ENCODE data around the gene CGGBP1.

DNA sequence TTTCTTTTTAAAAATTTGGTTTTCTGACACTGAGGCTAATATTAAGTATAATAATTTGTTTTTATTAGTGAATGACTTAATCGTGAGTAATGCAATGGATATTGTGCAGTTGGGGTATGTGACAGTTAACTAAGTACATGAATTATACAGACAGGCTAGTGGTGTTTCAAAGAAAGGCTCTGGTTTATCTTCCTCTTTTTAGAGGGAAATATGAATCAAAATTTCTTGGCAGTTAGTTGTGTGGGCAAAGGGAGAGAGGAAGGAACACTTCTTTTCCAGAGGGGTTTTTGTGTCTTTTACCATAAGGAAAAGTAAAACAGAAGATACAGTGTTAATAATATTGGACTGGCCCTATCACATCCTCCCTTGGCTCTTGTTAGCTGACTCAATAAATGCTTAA is 2.9 kb upstream of the CGGBP1 start:
- TF ChIP-seq, protein P1, sequence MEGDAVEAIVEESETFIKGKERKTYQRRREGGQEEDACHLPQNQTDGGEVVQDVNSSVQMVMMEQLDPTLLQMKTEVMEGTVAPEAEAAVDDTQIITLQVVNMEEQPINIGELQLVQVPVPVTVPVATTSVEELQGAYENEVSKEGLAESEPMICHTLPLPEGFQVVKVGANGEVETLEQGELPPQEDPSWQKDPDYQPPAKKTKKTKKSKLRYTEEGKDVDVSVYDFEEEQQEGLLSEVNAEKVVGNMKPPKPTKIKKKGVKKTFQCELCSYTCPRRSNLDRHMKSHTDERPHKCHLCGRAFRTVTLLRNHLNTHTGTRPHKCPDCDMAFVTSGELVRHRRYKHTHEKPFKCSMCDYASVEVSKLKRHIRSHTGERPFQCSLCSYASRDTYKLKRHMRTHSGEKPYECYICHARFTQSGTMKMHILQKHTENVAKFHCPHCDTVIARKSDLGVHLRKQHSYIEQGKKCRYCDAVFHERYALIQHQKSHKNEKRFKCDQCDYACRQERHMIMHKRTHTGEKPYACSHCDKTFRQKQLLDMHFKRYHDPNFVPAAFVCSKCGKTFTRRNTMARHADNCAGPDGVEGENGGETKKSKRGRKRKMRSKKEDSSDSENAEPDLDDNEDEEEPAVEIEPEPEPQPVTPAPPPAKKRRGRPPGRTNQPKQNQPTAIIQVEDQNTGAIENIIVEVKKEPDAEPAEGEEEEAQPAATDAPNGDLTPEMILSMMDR (IDR thresholded peaks at IDR 0.05; ENCODE audit: extremely low read depth in 1 of 2, insufficient read depth in 1 of 2, low read depth in 1 of 2, low read length in 2 of 2) = no peak
- TF ChIP-seq, protein P2, sequence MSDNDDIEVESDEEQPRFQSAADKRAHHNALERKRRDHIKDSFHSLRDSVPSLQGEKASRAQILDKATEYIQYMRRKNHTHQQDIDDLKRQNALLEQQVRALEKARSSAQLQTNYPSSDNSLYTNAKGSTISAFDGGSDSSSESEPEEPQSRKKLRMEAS (IDR thresholded peaks at IDR 0.05; ENCODE audit: insufficient read depth, insufficient read length) = no peak
- TF ChIP-seq EZH2 (IDR thresholded peaks at IDR 0.05; ENCODE audit: borderline replicate concordance, low read depth, low read length, severe bottlenecking) (no peak), POLR2A (IDR thresholded peaks at IDR 0.05; ENCODE audit: low read depth, low read length) (no peak), JUN (IDR thresholded peaks at IDR 0.05; ENCODE audit: borderline replicate concordance, insufficient read depth, insufficient read length, low read depth) (no peak), POLR2AphosphoS5 (IDR thresholded peaks at IDR 0.05; ENCODE audit: insufficient read depth, low read depth, low read length) (no peak)

Data from endothelial cell of umbilical vein (primary cell).